Measurements from ENCODE around the gene COPS9. TPM values are rescaled to one million over a fixed set of nuclear protein-coding genes. Genes with fewer than 3 reads are reported as not detected.

The COPS9 gene
- total and polyA plus RNA-seq, 2 donors (not counting 1 experiment from before 2014, with no cell fraction given): 104 to 176 TPM

DNA sequence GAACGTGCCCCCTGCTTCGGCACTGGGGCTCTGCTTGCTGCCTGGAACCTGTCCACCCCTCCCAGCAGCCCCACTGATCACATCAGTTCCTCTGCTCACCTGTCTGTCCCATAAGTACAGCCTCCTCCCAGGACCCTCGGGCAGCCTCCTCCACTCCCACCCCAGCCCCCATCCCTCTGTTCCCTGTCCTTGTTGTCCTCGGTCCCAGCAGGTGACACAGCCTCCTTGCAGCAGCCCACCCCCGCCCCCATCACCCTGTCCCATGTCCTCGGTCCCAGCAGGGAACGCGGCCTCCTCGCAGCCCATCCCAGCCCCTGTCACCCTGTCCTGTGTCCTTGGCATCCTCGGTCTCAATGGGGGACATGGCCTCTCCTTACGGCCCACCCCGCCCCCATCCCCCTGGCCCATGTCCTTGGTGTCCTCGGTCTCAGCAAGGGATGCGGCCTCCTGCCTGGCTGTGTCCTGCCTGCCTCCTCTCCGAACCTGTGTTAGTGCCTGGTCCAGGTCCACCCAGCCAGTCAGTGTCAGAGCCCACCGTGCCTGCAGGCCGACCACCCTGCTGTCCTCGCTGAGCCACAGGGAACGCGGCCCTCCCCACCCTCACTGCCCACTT, 8.7 kb upstream of the COPS9 start:
- Histone ChIP-seq H3K27ac (ENCODE audit: insufficient read depth, low read length) (no peak overlapping the region), H3K4me3 (replicated peaks in 1 of 4; ENCODE audit: control extremely low read depth in 1 of 4, insufficient read depth in 1 of 4, low read depth in 3 of 4, low read length in 4 of 4) (no peak overlapping the region), H3K36me3 (ENCODE audit: control insufficient read depth, insufficient read depth, low read length) (no peaks in the 10 kb centered on the region), H3K9ac (ENCODE audit: insufficient read depth, low read length) (no peak overlapping the region), H3K9me3 (ENCODE audit: control insufficient read depth, insufficient read depth, low read depth, low read length) (peaks cover 1% of the 10 kb centered on the region), H2AFZ (ENCODE audit: low read length) (no peak overlapping the region), H3K27me3 (ENCODE audit: control insufficient read depth, insufficient read depth, low read length) (peaks cover 2% of the 10 kb centered on the region), H3K79me2 (ENCODE audit: control insufficient read depth, insufficient read depth, low read length) (no peaks in the 10 kb centered on the region), H4K20me1 (ENCODE audit: control insufficient read depth, extremely low read depth, insufficient read depth, low read length) (no peaks in the 10 kb centered on the region), H3K4me1 (ENCODE audit: control insufficient read depth, extremely low read depth, insufficient read depth, low read length) (no peaks in the 10 kb centered on the region), H3K4me2 (ENCODE audit: extremely low read depth, insufficient read depth, low read length) (no peak overlapping the region)
- TF ChIP-seq, protein P1, sequence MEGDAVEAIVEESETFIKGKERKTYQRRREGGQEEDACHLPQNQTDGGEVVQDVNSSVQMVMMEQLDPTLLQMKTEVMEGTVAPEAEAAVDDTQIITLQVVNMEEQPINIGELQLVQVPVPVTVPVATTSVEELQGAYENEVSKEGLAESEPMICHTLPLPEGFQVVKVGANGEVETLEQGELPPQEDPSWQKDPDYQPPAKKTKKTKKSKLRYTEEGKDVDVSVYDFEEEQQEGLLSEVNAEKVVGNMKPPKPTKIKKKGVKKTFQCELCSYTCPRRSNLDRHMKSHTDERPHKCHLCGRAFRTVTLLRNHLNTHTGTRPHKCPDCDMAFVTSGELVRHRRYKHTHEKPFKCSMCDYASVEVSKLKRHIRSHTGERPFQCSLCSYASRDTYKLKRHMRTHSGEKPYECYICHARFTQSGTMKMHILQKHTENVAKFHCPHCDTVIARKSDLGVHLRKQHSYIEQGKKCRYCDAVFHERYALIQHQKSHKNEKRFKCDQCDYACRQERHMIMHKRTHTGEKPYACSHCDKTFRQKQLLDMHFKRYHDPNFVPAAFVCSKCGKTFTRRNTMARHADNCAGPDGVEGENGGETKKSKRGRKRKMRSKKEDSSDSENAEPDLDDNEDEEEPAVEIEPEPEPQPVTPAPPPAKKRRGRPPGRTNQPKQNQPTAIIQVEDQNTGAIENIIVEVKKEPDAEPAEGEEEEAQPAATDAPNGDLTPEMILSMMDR (conservative IDR thresholded peaks at IDR 0.05 in 1 of 2, IDR thresholded peaks at IDR 0.05 in 1 of 2; ENCODE audit: low read depth in 1 of 2, low read length in 2 of 2): no peak
- TF ChIP-seq EZH2 (IDR thresholded peaks at IDR 0.05; ENCODE audit: low read length, missing control alignments): no peak
- no peak for DNase-seq (ENCODE audit: low read depth in 2 of 2)

DNA sequence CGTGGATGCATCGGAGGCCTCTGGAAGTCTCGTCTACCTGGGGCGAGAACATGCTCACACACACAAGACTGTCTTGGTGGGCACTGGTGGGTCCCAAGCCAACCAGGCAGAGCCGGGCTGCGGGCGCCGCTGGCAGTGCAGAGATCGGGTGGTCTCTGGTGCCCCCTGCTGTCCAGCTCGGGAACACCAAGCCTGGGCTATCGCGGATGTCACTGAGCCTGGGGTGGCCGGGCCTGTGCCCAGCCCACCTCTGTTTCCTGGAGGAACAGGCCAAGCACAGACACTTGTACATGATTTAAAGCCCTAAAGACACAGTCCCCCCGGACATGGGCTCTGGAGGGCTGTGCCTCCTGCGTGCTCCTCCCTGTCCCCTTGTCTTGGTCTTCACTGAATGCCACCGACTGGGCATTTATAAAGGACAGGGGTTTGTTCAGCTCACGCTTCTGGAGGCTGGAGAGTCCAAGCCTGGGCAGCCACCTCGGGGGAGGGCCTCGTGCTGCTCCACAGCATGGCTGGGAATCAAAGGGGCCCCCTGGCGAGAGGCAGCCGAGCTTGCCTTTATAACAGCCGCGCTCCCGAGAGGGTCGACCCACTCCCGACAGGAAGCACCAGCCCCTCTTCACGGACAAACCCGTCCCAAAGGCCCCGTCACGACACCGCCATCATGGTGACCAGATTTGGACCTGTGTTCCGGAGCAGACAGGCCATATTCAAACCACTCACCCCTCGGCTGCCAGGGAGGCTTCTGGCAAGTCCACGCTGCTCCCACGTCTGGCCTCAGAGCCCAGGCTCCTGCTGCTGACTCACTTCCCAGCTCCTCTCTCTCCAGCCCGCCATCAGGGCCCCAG, 7.9 kb upstream of the COPS9 start:
- Histone ChIP-seq H3K4me2 (ENCODE audit: extremely low read depth, insufficient read depth, low read length) (no peak overlapping the region), H3K79me2 (ENCODE audit: control insufficient read depth, insufficient read depth, low read length) (no peaks in the 10 kb centered on the region), H3K4me3 (replicated peaks in 1 of 4; ENCODE audit: control extremely low read depth in 1 of 4, insufficient read depth in 1 of 4, low read depth in 3 of 4, low read length in 4 of 4) (no peak overlapping the region), H3K9ac (ENCODE audit: insufficient read depth, low read length) (no peak overlapping the region), H3K27me3 (ENCODE audit: control insufficient read depth, insufficient read depth, low read length) (peaks cover 2% of the 10 kb centered on the region), H3K27ac (ENCODE audit: insufficient read depth, low read length) (no peak overlapping the region), H3K4me1 (ENCODE audit: control insufficient read depth, extremely low read depth, insufficient read depth, low read length) (no peaks in the 10 kb centered on the region), H3K9me3 (ENCODE audit: control insufficient read depth, insufficient read depth, low read depth, low read length) (peaks cover 1% of the 10 kb centered on the region), H4K20me1 (ENCODE audit: control insufficient read depth, extremely low read depth, insufficient read depth, low read length) (no peaks in the 10 kb centered on the region), H2AFZ (ENCODE audit: low read length) (no peak overlapping the region), H3K36me3 (ENCODE audit: control insufficient read depth, insufficient read depth, low read length) (no peaks in the 10 kb centered on the region)
- TF ChIP-seq, protein P1 (conservative IDR thresholded peaks at IDR 0.05 in 1 of 2, IDR thresholded peaks at IDR 0.05 in 1 of 2; ENCODE audit: low read depth in 1 of 2, low read length in 2 of 2): peak; percentile 76 to 88
- no peak for TF ChIP-seq EZH2 (IDR thresholded peaks at IDR 0.05; ENCODE audit: low read length, missing control alignments)
- peak; percentile 24 to 32 for DNase-seq (ENCODE audit: low read depth in 2 of 2)

DNA sequence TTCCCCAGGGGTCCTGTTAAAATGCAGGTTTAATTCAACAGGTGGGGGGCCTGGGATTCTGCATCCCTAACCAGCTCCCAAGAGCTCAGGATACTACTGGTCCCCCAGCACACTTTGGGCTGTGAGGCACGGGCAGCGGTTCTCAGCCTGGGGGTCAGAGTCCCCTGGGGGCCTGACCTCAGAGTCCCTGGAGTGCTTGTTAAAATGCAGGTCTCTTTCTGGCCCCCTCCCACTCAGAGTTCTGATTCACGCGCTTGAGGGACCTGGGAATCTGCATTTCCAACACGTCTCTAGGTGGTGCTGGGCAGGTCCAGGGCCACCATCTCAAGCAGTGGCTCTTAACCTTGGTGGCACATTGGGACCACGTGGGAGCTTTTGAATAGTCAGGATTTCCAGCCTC, 7.2 kb upstream of the COPS9 start:
- peaks cover 1% of the 10 kb centered on the region for H3K9me3 ChIP-seq (ENCODE audit: control insufficient read depth, insufficient read depth, low read depth, low read length)
- peaks cover 2% of the 10 kb centered on the region for H3K27me3 ChIP-seq (ENCODE audit: control insufficient read depth, insufficient read depth, low read length)
- H4K20me1 ChIP-seq (ENCODE audit: control insufficient read depth, extremely low read depth, insufficient read depth, low read length): no peaks in the 10 kb centered on the region
- no peaks in the 10 kb centered on the region for H3K4me1 ChIP-seq (ENCODE audit: control insufficient read depth, extremely low read depth, insufficient read depth, low read length)
- DNase-seq (ENCODE audit: low read depth in 2 of 2): no peak
- no peak for TF ChIP-seq EZH2 (IDR thresholded peaks at IDR 0.05; ENCODE audit: low read length, missing control alignments)
- TF ChIP-seq, protein P1 (conservative IDR thresholded peaks at IDR 0.05 in 1 of 2, IDR thresholded peaks at IDR 0.05 in 1 of 2; ENCODE audit: low read depth in 1 of 2, low read length in 2 of 2): no peak
- no peak overlapping the region for H2AFZ ChIP-seq (ENCODE audit: low read length)
- no peak overlapping the region for H3K4me3 ChIP-seq (replicated peaks in 1 of 4; ENCODE audit: control extremely low read depth in 1 of 4, insufficient read depth in 1 of 4, low read depth in 3 of 4, low read length in 4 of 4)
- no peak overlapping the region for H3K9ac ChIP-seq (ENCODE audit: insufficient read depth, low read length)
- H3K4me2 ChIP-seq (ENCODE audit: extremely low read depth, insufficient read depth, low read length): no peak overlapping the region
- no peaks in the 10 kb centered on the region for H3K36me3 ChIP-seq (ENCODE audit: control insufficient read depth, insufficient read depth, low read length)
- no peaks in the 10 kb centered on the region for H3K79me2 ChIP-seq (ENCODE audit: control insufficient read depth, insufficient read depth, low read length)
- no peak overlapping the region for H3K27ac ChIP-seq (ENCODE audit: insufficient read depth, low read length)

Data from fibroblast of lung (primary cell).